ENCODE results near the gene CSH1. TPM values are rescaled to one million over a fixed set of nuclear protein-coding genes. Genes with fewer than 3 reads are reported as not detected.
A peak's percentile ranks its signal among the peaks of the same experiment; 100 is the strongest.
"Not testable (repeated sequence)": the region's sequence is repeated elsewhere in the genome, so short reads cannot be mapped to it uniquely, and the experiment has no call there.

Gene CSH1
- total RNA-seq, 1 donor from 2014 or later: not detected

DNA sequence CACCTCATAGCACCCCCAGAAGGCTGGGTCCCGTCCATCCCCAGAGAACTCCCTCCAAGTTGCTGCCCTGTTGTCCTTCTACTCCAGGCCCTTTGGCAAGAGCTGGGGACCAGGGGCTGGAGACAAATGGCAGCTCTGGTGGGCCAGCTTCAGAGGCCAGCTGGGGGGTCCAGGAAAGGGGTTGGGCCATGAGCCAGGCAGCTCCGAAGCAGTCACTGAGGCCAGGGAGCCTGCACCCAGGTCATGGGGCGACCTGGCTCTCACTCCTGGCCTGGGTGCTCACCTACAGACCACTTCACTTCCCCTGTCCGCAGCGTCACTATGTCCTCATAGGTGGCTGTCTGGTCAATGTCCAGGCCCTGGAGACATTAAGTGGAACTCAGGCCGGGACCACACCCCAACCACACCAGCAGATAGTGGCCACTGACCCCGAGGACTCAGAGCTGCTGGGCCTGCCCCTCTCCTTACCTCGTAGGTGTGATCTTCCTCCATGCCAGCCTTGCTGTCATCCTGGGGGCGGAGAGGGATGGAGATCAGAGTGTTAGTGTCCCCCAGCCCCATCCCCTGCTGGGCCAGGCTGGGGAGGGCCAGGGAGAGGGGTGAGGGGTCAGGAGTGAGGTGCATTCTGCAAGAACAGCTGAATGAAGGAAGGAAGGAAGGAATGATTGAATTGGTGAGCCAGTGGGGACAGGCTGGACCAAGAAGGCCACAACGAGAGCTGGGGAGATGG lies 32.8 kb upstream of the CSH1 start:
- DNase-seq (ENCODE audit: low read depth, low spot score): no peak

DNA sequence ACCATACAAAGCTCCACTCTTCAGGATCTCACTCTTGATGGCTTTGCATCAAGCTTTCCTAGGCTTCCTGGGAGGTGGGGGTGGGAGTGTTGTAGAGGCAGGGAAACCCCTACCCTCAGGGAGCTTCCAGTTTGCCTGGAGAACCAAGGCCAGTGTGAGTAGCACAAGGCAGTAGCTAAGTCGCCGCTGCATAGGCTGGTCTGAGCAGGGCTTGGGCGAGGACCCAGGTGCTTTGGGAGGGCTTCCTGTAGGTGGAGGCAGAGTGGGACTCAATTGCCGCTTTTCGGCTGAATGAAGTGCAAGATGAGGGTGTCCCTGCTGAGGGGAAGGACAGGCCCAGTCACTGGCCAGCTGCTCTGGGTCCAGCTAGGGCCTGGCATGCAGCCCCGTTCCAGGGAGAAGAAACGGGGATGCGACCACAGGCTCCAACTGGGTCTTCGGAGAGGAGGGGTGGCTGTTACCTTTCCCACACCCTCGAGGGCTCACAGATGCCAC lies 31.8 kb upstream of the CSH1 start:
- DNase-seq (ENCODE audit: low read depth, low spot score): no peak

DNA sequence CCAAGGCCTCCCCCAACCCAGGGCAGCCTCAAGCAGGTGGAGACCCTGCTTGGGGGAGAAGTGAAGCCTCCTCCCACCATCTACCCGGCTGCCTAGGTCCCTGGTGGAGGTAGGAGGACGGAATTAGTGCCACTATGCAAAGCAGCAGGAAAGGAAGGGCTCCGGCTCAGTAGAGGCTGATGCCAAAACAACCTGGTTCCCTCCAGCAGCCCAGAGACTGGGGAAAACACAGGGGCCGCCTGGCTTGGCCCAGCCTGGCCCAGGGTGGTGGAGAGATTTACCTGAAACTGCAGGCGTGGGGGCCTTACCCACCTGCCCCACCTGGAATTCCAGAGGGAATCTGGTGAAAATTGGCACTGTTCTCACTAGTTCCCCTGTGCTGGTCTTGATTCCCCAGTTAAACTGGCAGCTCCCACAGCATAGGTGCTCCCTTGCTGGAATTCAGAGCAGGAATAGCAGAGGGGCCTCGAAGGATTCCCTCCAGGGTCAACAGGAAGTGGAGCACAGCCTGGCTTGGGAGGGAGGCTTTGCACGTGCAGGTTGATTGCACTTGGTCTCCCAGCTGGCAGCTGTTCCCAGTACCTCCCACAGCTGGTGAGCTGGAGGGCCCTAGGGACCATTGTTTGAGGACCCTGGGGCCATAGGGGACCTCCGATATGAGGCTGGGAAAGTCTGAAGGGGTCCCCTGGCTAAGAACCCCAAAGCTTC lies 31.2 kb upstream of the CSH1 start:
- DNase-seq (ENCODE audit: low read depth, low spot score): no peak

DNA sequence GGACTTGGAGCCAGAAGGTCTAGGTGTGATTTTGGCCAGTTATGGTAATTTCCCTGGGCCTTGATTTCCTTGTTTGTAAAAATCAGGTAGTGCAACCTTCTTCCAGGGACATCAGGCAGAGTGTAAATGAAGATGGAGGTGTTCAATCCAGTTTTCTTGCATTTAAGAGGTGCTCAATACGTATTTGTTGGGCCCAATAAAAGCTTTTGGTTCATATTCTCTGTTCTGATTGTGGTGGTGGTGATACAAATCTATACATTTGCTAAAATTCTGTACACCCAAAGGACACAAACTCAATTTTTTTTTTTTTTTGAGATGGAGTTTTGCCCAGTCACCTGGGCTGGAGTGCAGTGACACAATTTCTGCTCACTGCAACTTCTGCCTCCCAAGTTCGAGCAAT lies 29.8 kb upstream of the CSH1 start:
- no peak for DNase-seq (ENCODE audit: low read depth, low spot score)

DNA sequence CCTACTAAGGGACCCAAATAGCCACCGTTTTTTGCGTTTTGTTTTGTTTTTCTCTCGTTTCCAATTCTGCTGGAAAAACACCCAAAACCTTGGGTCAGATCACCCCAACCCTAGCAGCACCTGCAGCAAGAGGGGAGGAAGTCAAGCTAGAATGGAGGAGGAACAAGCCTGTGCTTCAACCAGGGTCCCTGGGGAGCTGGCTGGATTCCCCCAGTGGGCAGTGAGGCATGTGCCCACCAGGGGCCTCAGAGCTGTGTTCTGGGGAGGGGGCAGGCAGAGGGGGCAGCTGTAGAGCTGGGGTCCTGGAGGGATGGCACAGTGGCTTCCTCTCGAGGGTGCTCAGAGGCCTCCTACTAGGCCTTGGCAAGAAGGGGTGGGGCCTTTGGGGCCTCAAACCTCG lies 29.2 kb upstream of the CSH1 start:
- no peak for DNase-seq (ENCODE audit: low read depth, low spot score)

DNA sequence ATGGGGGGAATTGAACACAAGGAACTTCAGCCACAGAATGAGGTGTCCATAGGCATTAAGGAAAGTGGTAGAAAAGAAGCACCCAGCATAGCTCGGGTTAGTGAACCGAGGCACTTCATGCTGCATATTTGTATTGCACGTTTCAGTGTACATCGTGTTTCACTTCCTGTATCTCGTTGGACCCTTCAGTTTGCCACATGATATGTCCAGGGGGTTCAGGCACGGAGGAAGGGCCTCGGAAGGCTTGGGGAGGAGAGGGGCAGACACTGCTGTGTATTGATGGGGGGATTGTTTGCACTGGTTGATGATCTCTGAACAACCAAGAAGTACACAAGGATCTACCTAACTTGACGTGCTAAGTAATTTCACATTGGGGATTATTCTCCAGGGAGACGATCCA lies 26.0 kb upstream of the CSH1 start:
- not testable (repeated sequence) for DNase-seq (ENCODE audit: low read depth, low spot score)

DNA sequence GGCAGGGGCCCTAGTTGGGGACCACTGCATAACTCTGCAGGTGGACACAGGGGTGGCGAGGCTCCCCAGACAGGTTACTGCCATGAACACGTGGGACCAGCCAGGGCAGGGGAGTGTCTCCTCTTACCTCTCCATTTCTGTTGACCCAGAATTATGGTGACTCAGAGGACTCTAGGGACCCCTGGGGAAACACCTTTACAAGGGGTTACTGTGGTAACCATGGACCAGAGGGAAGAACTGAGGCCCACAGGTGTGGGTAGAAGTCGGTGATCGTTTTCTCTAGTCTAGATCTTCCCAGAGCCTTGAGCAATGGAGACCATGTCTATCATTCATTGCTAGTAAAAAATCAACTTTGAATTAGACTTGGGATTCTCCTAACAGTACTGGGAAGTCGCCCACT lies 24.4 kb upstream of the CSH1 start:
- DNase-seq (ENCODE audit: low read depth, low spot score): not testable (repeated sequence)

DNA sequence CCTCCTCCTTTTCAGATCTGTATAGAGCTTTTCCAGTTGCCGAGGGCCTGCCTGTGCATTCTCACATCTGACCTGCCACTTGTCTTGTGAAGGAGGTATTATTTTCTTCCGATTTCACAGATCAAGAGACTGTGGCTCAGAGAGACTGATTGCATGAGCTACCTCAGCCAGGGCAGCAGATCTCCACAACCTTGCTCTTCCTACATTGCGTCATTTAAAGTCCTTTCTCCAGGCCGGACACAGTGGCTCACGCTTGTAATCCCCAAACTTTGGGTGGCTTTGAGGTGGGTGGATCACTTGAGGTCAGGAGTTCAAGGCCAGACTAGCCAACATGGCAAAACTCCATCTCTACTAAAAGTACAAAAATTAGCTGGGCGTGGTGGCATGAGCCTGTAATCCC lies 23.7 kb upstream of the CSH1 start:
- DNase-seq (ENCODE audit: low read depth, low spot score): not testable (repeated sequence)

DNA sequence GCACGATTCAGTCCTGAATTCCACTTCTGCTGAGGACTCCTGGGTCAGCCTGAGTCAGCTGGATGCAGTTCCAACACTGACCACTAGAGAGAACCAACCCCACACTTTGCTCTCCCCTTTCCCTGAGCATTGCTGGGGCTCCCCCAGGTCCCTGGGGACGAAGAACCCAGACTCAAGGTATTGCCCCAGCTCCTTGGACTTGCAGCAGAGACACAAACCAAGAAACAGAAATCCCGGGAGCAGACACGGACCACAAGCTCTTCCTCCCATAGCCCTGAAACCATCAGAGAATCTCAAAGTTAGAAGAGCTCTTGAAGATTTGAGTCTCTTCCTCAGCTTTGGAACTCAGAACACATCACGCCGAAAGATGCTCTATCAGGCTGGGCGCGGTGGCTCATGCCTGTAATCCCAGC lies 22.9 kb upstream of the CSH1 start:
- DNase-seq (ENCODE audit: low read depth, low spot score): peak; percentile 15

DNA sequence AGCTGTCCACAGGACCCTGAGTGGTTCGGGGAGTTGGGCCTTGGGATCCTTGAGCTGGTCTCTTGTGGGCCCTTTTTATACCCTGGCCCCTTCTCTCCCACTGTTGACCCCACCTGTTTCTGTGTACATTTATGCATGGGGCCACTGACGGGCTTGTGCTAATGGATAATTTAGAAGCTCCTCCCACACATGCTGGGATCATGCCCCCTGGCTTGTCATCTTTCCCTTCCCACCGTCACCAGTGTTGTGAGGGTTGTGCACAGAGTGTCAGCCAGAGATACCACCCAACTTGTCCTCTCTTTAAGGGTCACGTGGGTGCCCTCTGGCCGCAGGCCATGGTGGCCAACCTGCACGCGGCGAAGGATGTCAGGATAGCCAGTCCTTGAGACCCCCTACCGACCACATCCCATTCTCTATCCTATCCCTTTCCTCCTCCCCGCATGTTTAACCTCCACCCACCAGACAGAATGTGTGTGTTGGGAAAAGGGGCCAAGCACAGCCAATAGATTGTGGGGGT lies 22.5 kb upstream of the CSH1 start, which contains the start of gene GH1:
Gene GH1 (minus strand): TSS at position 51 of the 517 bp plus-strand sequence. CDS start 63 bp downstream, outside the sequence.
- not testable (repeated sequence) for DNase-seq (ENCODE audit: low read depth, low spot score)

DNA sequence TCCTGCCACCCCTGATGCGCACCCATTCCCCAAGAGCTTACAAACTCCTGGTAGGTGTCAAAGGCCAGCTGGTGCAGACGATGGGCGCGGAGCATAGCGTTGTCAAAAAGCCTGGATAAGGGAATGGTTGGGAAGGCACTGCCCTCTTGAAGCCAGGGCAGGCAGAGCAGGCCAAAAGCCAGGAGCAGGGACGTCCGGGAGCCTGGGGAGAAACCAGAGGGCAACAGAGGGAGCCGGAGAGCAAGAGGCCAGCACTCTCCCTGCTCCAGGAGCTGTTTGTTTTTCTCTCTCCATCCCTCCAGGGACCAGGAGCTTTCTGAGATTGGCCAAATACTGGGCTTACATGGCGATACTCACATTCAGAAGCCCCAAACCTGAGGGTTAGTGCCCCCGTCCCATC lies 21.9 kb upstream of the CSH1 start:
- no peak for DNase-seq (ENCODE audit: low read depth, low spot score)

DNA sequence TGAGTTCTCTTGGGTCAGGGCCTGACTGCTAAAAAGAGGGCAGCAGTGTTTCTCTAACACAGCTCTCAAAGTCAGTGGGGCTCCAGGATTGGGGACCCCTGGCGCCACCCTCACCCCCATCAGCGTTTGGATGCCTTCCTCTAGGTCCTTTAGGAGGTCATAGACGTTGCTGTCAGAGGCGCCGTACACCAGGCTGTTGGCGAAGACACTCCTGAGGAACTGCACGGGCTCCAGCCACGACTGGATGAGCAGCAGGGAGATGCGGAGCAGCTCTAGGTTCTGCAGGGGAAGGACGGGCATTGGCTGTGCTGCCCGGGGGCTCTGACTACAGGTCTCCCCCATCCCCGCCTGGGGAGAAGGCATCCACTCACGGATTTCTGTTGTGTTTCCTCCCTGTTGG lies 21.3 kb upstream of the CSH1 start:
- no peak for DNase-seq (ENCODE audit: low read depth, low spot score)

DNA sequence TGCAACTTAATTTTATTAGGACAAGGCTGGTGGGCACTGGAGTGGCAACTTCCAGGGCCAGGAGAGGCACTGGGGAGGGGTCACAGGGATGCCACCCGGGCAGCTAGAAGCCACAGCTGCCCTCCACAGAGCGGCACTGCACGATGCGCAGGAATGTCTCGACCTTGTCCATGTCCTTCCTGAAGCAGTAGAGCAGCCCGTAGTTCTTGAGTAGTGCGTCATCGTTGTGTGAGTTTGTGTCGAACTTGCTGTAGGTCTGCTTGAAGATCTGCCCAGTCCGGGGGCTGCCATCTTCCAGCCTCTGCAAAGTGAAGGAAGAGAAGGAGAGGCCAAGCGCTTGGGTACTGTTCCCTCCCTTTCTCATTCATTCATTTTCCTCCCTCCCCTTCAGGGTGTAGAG lies 20.8 kb upstream of the CSH1 start:
- not testable (repeated sequence) for DNase-seq (ENCODE audit: low read depth, low spot score)

DNA sequence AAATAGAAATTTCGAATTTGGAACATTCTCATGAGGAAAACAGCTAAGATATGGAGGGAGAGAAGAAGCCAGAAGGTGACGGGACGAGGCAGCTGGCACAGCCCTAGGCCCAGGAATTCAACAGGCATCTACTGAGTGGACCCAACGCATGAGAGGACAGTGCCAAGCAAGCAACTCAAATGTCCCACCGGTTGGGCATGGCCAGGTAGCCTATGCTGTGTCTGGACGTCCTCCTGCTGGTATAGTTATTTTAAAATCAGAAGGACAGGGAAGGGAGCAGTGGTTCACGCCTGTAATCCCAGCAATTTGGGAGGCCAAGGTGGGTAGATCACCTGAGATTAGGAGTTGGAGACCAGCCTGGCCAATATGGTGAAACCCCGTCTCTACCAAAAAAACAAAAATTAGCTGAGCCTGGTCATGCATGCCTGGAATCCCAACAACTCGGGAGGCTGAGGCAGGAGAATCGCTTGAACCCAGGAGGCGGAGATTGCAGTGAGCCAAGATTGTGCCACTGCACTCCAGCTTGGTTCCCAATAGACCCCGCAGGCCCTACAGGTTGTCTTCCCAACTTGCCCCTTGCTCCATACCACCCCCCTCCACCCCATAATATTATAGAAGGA lies 20.3 kb upstream of the CSH1 start:
- no peak for DNase-seq (ENCODE audit: low read depth, low spot score)

DNA sequence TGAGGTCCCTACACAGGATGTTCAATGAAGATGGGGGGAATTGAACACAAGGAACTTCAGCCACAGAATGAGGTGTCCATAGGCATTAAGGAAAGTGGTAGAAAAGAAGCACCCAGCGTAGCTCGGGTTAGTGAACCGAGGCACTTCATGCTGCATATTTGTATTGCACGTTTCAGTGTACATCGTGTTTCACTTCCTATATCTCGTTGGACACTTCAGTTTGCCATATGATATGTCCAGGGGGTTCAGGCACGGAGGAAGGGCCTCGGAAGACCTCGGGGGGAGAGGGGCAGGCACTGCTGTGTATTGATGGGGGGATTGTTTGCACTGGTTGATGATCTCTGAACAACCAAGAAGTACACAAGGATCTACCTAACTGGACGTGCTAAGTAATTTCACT lies 19.4 kb upstream of the CSH1 start:
- DNase-seq (ENCODE audit: low read depth, low spot score): not testable (repeated sequence)

DNA sequence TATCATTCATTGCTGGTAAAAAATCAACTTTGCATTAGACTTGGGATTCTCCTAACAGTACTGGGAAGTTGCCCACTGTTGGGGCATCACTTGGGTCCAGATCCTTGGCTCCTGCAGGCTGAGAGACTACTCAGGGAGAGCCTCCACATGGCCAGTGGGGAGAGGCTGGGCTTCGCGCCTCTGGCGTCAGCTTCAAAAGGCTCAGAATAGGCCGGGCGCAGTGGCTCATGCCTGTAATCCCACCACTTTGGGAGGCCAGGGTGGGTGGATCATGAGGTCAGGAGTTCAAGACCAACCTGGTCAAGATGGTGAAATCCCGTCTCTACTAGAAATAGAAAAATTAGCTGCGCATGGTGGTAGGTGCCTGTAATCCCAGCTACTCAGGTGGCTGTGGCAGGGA lies 18.1 kb upstream of the CSH1 start:
- DNase-seq (ENCODE audit: low read depth, low spot score): no peak

DNA sequence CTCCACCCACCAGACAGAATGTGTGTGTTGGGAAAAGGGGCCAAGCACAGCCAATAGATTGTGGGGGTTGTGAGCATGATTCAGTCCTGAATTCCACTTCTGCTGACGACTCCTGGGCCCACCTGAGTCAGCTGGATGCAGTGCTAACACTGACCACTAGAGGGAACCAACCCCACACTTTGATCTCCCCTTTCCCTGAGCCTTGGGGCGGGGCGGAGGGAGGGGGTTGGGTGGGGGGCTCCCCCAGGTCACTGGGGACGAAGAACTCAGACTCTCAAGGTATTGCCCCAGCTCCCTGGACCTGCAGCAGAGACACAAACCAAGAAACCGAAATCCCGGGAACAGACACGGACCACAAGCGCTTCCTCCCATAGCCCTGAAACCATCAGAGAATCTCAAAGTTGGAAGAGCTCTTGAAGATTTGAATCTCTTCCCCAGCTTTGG lies 15.3 kb upstream of the CSH1 start:
- DNase-seq (ENCODE audit: low read depth, low spot score): no peak

DNA sequence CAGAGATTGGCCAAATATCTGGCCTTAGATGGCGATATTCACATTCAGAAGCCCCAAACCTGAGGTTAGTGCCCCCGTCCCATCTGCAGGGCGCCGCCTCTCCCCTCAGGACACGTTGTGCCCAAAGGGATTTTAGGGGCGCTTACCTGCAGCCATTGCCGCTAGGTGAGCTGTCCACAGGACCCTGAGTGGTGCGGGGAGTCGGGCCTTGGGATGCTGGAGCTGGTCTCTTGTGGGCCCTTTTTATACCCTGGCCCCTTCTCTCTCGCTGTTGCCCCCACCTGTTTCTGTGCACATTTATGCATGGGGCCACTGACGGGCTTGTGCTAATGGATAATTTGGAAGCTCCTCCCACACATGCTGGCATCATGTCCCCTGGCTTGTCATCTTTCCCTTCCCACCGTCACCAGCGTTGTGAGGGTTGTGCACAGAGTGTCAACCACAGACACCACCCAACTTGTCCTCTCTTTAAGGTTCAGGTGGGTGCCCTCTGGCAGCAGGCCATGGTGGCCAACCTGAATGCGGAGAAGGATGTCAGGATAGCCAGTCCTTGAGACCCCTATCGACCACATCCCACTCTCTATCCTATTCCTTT lies 14.8 kb upstream of the CSH1 start, which contains the start of gene CSHL1:
Gene CSHL1 (minus strand): TSS at position 218 of the 595 bp plus-strand sequence. CDS start 62 bp downstream, at position 156.
- DNase-seq (ENCODE audit: low read depth, low spot score): no peak

DNA sequence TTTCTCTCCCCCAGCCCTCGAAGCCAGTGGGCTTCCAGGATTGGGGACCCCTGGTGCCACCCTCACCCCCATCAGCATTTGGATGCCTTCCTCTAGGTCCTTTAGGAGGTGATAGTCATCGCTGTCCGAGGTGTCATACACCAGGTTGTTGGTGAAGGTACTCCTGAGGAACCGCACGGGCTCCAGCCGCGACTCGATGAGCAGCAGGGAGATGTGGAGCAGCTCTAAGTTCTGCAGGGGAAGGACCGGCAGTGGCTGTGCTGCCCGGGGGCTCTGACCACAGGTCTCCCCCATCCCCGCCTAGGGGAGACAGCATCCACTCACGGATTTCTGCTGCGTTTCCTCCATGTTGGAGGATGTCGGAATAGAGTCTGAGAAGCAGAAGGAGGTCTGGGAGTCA lies 13.7 kb upstream of the CSH1 start:
- DNase-seq (ENCODE audit: low read depth, low spot score): no peak

DNA sequence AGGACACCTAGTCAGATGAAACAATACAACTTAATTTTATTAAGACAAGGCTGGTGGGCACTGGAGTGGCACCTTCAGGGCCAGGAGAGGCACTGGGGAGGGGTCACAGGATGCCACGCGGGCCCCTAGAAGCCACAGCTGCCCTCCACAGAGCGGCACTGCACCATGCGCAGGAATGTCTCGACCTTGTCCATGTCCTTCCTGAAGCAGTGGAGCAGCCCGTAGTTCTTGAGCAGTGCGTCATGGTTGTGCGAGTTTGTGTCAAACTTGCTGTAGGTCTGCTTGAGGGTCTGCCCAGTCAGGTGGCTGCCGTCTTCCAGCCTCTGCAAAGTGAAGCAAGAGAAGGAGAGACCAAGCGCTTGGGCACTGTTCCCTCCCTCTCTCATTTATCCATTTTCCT lies 13.2 kb upstream of the CSH1 start:
- DNase-seq (ENCODE audit: low read depth, low spot score): not testable (repeated sequence)

DNA sequence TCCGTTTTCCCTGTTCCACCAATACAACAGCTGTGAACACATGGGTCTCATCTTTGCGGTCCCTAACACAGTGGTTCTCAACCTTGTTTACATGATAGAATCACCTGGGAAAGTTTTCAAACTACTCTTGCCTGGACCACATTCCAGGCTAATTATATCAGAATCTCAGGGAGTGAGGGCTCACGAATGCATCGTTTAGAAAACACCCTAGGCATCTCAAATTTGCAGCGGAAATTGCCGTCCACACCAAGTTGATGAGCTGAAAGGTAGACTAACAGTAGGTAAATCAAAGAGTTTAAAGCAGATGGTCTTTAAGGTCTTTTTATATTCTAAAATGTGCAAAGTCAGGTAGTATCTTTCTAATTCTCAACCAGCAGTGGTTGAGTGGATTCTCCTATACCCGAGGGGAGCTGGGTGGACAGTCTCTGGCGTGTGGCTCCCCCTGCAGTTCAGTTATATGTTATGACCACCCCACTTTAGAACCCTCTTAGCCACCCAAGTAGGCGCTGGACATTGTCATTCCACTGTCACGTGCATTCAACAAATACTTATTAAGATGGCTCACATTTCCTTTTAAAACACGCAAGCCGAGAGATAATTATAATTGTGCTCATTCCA lies 10.9 kb upstream of the CSH1 start:
- DNase-seq (ENCODE audit: low read depth, low spot score): not testable (repeated sequence)
